GM23338 (cell line): ENCODE results near the gene VSIG10L2. TPM values are rescaled to one million over a fixed set of nuclear protein-coding genes. Genes with fewer than 3 reads are reported as not detected.

Experiments
- ATAC-seq: fragments of 200-7000 bp; cut with Tn5 transposase; 3 replicates; pipeline ENCODE4 v1.9.1; 2020
- DNase-seq: peaks from one replicate; pipeline ENCODE4 v3.0.0-alpha.2; 2015; ENCODE audit warnings: low spot score
- H2AFZ ChIP-seq: fragments of 200-600 bp; sonication (generic); 2 replicates; pipeline ENCODE4 v1.8.0; 2016; ENCODE audit warnings: antibody characterized with exemption, mild to moderate bottlenecking, moderate library complexity
- H3F3A ChIP-seq: fragments of 200-600 bp; sonication (generic); replicated peaks from 2 replicates; pipeline ENCODE4 v1.8.0; 2017; ENCODE audit warnings: antibody characterized with exemption, mixed run types, low read depth
- H3K27ac ChIP-seq: fragments of 200-600 bp; sonication (generic); 2 replicates; pipeline ENCODE4 v1.6.1; 2016; ENCODE audit warnings: low read depth
- H3K27me3 ChIP-seq: fragments of 200-600 bp; sonication (generic); 2 replicates; pipeline ENCODE4 v1.8.0; 2016; ENCODE audit warnings: mild to moderate bottlenecking, mixed run types, moderate library complexity; ENCODE audit not compliant: insufficient read depth
- H3K36me3 ChIP-seq: fragments of 200-600 bp; sonication (generic); 2 replicates; pipeline ENCODE4 v1.8.0; 2016; ENCODE audit warnings: mild to moderate bottlenecking; ENCODE audit not compliant: insufficient read depth
- H3K4me1 ChIP-seq: fragments of 200-600 bp; sonication (generic); 2 replicates; pipeline ENCODE4 v1.8.0; 2016; ENCODE audit warnings: mild to moderate bottlenecking, moderate library complexity; ENCODE audit not compliant: insufficient read depth
- H3K4me2 ChIP-seq: fragments of 200-600 bp; sonication (generic); 2 replicates; pipeline ENCODE4 v1.7.1; 2017; ENCODE audit warnings: mixed run types
- H3K4me3 ChIP-seq: fragments of 200-600 bp; sonication (generic); 2 replicates; pipeline ENCODE4 v1.6.1; 2016; ENCODE audit warnings: mixed run types
- H3K79me2 ChIP-seq: fragments of 200-600 bp; sonication (generic); replicated peaks from 2 replicates; pipeline ENCODE4 v1.8.0; 2017; ENCODE audit warnings: mild to moderate bottlenecking; ENCODE audit not compliant: insufficient read depth
- H3K9me2 ChIP-seq: fragments of 200-600 bp; sonication (generic); 2 replicates; pipeline ENCODE4 v1.8.0; 2017; ENCODE audit not compliant: insufficient read depth
- H4K20me1 ChIP-seq: fragments of 200-600 bp; sonication (generic); replicated peaks from 2 replicates; pipeline ENCODE4 v1.8.0; 2017; ENCODE audit warnings: mild to moderate bottlenecking; ENCODE audit not compliant: insufficient read depth
- H3K27ac Mint-ChIP-seq: 2 replicates; pipeline ENCODE4 v1.8.0; 2020; ENCODE audit warnings: inconsistent platforms, mild to moderate bottlenecking, moderate library complexity, mixed read lengths
- H3K27me3 Mint-ChIP-seq: 3 replicates; pipeline ENCODE4 v1.8.0; 2022; ENCODE audit warnings: low read depth, mild to moderate bottlenecking, moderate library complexity, mixed read lengths, inconsistent platforms; ENCODE audit not compliant: insufficient read depth, poor library complexity
- H3K36me3 Mint-ChIP-seq: 3 replicates; pipeline ENCODE4 v1.8.0; 2021; ENCODE audit warnings: low read depth, mild to moderate bottlenecking, inconsistent platforms, moderate library complexity, mixed read lengths
- H3K4me1 Mint-ChIP-seq: 3 replicates; pipeline ENCODE4 v1.8.0; 2020; ENCODE audit warnings: mild to moderate bottlenecking, inconsistent platforms, mixed read lengths
- H3K4me3 Mint-ChIP-seq: 3 replicates; pipeline ENCODE4 v1.8.0; 2021; ENCODE audit warnings: moderate library complexity, mild to moderate bottlenecking, inconsistent platforms, mixed read lengths
- H3K9me3 Mint-ChIP-seq: 3 replicates; pipeline ENCODE4 v1.8.0; 2020; ENCODE audit warnings: moderate library complexity, mild to moderate bottlenecking, inconsistent platforms, mixed read lengths
- EZH2phosphoT487 ChIP-seq: fragments of 200-600 bp; sonication (generic); IDR thresholded peaks from one replicate; pipeline ENCODE4 v1.8.1; 2018; ENCODE audit warnings: antibody characterized with exemption; ENCODE audit not compliant: unreplicated experiment
- JUNB ChIP-seq: IDR thresholded peaks from one replicate; pipeline ENCODE4 v1.6.1; 2016; ENCODE audit warnings: antibody characterized with exemption; ENCODE audit not compliant: unreplicated experiment
- NANOG ChIP-seq: IDR thresholded peaks from 2 replicates; pipeline ENCODE4 v1.6.1; 2016; ENCODE audit warnings: antibody characterized with exemption, borderline replicate concordance
- POLR2AphosphoS5 ChIP-seq: IDR thresholded peaks from 2 replicates; pipeline ENCODE4 v1.6.1; 2016; ENCODE audit warnings: antibody characterized with exemption, low read depth
- ZNF114 ChIP-seq: fragments of 250-450 bp; sonication (Bioruptor Pico); IDR thresholded peaks from 2 replicates; pipeline ENCODE4 v1.5.0; 2020; ENCODE audit warnings: mild to moderate bottlenecking, moderate library complexity
- ZNF331 ChIP-seq: fragments of 250-450 bp; sonication (Bioruptor Pico); IDR thresholded peaks from 2 replicates; pipeline ENCODE4 v1.5.0; 2020; ENCODE audit warnings: low read depth, mild to moderate bottlenecking, moderate library complexity
- polyA plus RNA-seq: library from polyadenylated mRNA; unstranded; fragments of >200 nt; fragmentation: Nextera tagmentation; extraction: Ambion mirVana; gene quantifications from 2 replicates; pipeline ENCODE4 v1.2.1, GENCODE V29; 2016
- total RNA-seq: library from RNA; depleted of rRNA; stranded (reverse); fragments of >200 nt; shearing (Covaris generic); gene quantifications from 2 replicates; pipeline ENCODE4 v1.2.3, GENCODE V29; 2014
- TF ChIP-seq, protein P1 (sequence below): fragments of 250-450 bp; sonication (Bioruptor Pico); IDR thresholded peaks from 2 replicates; pipeline ENCODE4 v1.5.0; 2020; ENCODE audit warnings: mild to moderate bottlenecking, moderate library complexity
- TF ChIP-seq, protein P2 (sequence below): IDR thresholded peaks from 2 replicates; pipeline ENCODE4 v1.6.1; 2016; ENCODE audit warnings: antibody characterized with exemption
- TF ChIP-seq, protein P3 (sequence below), 2 experiments: fragments of 200-600 bp in 1 of 2; sonication (generic) in 1 of 2; conservative IDR thresholded peaks; 2 replicates each; pipeline versions ENCODE4 v1.5.1 to v1.6.1; 2016 to 2017; ENCODE audit warnings: antibody characterized with exemption in 2 of 2, low read depth in 2 of 2, mild to moderate bottlenecking in 2 of 2, moderate library complexity in 1 of 2
- TF ChIP-seq, protein P4 (sequence below): IDR thresholded peaks from one replicate; pipeline ENCODE4 v1.6.1; 2018; ENCODE audit warnings: antibody characterized with exemption; ENCODE audit not compliant: unreplicated experiment

The VSIG10L2 gene
- total and polyA plus RNA-seq, 2 experiments from 2014 or later, result 0.63 TPM; not detected in 1

DNA sequence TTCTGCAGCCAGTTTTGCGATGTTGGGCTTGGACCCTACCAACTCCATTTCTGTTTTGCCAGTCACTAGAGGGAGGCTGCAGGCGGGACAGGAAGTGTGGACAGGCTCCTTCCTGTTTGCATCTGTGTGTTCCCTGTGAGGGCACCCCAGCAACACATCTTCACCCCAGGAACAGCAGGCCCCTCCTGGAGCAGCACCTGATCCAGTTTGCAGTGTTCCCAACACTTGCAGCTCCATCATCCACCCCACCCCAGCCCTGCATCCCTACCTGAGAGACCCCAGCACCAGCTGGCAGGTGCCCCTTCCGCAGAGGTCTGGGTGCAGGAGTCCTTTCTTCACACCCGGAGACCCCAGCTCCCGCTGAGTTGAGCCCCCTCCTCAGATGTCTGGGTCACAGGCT is 7.4 kb upstream of the VSIG10L2 start:
- Mint-ChIP-seq H3K27ac (no peak overlapping the region), H3K9me3 (no peaks in the 10 kb centered on the region; the same call in 2 of the 3 replicates), H3K4me1 (peaks cover 29% of the 10 kb centered on the region), H3K27me3 (peaks cover 11% of the 10 kb centered on the region), H3K4me3 (no peak overlapping the region), H3K36me3 (no peaks in the 10 kb centered on the region)
- peaks cover 20% of the 10 kb centered on the region for H3K4me1 ChIP-seq
- H3K9me2 ChIP-seq, result no peaks in the 10 kb centered on the region
- DNase-seq (no peak), ATAC-seq (no peak)
- no peak overlapping the region for H3K27ac ChIP-seq
- no peaks in the 10 kb centered on the region for H4K20me1 ChIP-seq
- H3K4me3 ChIP-seq, result no peak overlapping the region
- H3K36me3 ChIP-seq, result no peaks in the 10 kb centered on the region
- H2AFZ ChIP-seq, result peak overlapping the region; percentile 72
- H3F3A ChIP-seq, result no peaks in the 10 kb centered on the region
- TF ChIP-seq EZH2phosphoT487 (no peak), POLR2AphosphoS5 (no peak)
- H3K79me2 ChIP-seq, result no peaks in the 10 kb centered on the region
- no peaks in the 10 kb centered on the region for H3K27me3 ChIP-seq
- no peak overlapping the region for H3K4me2 ChIP-seq

DNA sequence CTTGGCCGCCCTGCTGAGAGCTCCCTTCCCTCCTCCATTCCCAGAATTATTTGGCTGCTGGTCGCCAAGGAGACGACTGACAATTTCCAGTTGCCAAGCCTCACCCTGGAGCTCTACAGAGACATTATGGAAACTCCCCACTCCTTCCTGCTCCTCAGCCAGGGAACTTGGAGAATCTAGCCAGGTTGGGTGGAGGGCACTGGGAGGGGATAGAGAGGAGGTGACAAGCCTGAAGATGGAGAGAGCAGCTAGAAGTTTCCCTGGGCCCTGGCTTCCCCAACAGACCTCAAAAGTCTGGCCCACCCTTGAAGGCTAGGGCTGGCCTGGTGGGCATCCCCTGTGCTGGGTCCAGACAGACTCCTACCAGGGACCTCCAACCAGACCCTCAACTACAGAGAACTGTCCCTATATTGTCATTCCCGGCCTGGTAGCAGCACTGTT is 6.7 kb upstream of the VSIG10L2 start:
- ATAC-seq (no peak), DNase-seq (no peak)
- no peaks in the 10 kb centered on the region for H3K36me3 Mint-ChIP-seq
- Histone ChIP-seq H3K27me3 (no peaks in the 10 kb centered on the region), H3K4me2 (no peak overlapping the region), H3K4me1 (peaks cover 13% of the 10 kb centered on the region), H3K4me3 (no peak overlapping the region), H2AFZ (no peak overlapping the region), H3K27ac (no peak overlapping the region), H4K20me1 (no peaks in the 10 kb centered on the region), H3K79me2 (no peaks in the 10 kb centered on the region), H3K36me3 (no peaks in the 10 kb centered on the region), H3F3A (no peaks in the 10 kb centered on the region), H3K9me2 (no peaks in the 10 kb centered on the region)
- H3K9me3 Mint-ChIP-seq, result no peaks in the 10 kb centered on the region; the same call in 2 of the 3 replicates
- H3K27ac Mint-ChIP-seq, result no peak overlapping the region
- H3K27me3 Mint-ChIP-seq, result peaks cover 12% of the 10 kb centered on the region
- peaks cover 22% of the 10 kb centered on the region for H3K4me1 Mint-ChIP-seq
- no peak overlapping the region for H3K4me3 Mint-ChIP-seq
- TF ChIP-seq, protein P1, sequence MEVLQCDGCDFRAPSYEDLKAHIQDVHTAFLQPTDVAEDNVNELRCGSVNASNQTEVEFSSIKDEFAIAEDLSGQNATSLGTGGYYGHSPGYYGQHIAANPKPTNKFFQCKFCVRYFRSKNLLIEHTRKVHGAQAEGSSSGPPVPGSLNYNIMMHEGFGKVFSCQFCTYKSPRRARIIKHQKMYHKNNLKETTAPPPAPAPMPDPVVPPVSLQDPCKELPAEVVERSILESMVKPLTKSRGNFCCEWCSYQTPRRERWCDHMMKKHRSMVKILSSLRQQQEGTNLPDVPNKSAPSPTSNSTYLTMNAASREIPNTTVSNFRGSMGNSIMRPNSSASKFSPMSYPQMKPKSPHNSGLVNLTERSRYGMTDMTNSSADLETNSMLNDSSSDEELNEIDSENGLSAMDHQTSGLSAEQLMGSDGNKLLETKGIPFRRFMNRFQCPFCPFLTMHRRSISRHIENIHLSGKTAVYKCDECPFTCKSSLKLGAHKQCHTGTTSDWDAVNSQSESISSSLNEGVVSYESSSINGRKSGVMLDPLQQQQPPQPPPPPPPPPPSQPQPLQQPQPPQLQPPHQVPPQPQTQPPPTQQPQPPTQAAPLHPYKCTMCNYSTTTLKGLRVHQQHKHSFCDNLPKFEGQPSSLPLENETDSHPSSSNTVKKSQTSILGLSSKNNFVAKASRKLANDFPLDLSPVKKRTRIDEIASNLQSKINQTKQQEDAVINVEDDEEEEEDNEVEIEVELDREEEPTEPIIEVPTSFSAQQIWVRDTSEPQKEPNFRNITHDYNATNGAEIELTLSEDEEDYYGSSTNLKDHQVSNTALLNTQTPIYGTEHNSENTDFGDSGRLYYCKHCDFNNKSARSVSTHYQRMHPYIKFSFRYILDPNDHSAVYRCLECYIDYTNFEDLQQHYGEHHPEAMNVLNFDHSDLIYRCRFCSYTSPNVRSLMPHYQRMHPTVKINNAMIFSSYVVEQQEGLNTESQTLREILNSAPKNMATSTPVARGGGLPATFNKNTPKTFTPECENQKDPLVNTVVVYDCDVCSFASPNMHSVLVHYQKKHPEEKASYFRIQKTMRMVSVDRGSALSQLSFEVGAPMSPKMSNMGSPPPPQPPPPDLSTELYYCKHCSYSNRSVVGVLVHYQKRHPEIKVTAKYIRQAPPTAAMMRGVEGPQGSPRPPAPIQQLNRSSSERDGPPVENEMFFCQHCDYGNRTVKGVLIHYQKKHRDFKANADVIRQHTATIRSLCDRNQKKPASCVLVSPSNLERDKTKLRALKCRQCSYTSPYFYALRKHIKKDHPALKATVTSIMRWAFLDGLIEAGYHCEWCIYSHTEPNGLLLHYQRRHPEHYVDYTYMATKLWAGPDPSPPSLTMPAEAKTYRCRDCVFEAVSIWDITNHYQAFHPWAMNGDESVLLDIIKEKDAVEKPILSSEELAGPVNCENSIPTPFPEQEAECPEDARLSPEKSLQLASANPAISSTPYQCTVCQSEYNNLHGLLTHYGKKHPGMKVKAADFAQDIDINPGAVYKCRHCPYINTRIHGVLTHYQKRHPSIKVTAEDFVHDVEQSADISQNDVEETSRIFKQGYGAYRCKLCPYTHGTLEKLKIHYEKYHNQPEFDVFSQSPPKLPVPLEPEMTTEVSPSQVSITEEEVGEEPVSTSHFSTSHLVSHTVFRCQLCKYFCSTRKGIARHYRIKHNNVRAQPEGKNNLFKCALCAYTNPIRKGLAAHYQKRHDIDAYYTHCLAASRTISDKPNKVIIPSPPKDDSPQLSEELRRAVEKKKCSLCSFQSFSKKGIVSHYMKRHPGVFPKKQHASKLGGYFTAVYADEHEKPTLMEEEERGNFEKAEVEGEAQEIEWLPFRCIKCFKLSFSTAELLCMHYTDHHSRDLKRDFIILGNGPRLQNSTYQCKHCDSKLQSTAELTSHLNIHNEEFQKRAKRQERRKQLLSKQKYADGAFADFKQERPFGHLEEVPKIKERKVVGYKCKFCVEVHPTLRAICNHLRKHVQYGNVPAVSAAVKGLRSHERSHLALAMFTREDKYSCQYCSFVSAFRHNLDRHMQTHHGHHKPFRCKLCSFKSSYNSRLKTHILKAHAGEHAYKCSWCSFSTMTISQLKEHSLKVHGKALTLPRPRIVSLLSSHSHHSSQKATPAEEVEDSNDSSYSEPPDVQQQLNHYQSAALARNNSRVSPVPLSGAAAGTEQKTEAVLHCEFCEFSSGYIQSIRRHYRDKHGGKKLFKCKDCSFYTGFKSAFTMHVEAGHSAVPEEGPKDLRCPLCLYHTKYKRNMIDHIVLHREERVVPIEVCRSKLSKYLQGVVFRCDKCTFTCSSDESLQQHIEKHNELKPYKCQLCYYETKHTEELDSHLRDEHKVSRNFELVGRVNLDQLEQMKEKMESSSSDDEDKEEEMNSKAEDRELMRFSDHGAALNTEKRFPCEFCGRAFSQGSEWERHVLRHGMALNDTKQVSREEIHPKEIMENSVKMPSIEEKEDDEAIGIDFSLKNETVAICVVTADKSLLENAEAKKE (CRISPR knock-in tag), result no peak
- TF ChIP-seq POLR2AphosphoS5, result no peak
- no peak for TF ChIP-seq ZNF114 (CRISPR knock-in tag)
- TF ChIP-seq JUNB, result no peak
- TF ChIP-seq, protein P2, sequence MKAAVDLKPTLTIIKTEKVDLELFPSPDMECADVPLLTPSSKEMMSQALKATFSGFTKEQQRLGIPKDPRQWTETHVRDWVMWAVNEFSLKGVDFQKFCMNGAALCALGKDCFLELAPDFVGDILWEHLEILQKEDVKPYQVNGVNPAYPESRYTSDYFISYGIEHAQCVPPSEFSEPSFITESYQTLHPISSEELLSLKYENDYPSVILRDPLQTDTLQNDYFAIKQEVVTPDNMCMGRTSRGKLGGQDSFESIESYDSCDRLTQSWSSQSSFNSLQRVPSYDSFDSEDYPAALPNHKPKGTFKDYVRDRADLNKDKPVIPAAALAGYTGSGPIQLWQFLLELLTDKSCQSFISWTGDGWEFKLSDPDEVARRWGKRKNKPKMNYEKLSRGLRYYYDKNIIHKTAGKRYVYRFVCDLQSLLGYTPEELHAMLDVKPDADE, result no peak
- no peak for TF ChIP-seq NANOG
- TF ChIP-seq, protein P3, sequence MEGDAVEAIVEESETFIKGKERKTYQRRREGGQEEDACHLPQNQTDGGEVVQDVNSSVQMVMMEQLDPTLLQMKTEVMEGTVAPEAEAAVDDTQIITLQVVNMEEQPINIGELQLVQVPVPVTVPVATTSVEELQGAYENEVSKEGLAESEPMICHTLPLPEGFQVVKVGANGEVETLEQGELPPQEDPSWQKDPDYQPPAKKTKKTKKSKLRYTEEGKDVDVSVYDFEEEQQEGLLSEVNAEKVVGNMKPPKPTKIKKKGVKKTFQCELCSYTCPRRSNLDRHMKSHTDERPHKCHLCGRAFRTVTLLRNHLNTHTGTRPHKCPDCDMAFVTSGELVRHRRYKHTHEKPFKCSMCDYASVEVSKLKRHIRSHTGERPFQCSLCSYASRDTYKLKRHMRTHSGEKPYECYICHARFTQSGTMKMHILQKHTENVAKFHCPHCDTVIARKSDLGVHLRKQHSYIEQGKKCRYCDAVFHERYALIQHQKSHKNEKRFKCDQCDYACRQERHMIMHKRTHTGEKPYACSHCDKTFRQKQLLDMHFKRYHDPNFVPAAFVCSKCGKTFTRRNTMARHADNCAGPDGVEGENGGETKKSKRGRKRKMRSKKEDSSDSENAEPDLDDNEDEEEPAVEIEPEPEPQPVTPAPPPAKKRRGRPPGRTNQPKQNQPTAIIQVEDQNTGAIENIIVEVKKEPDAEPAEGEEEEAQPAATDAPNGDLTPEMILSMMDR (conservative IDR thresholded peaks at IDR 0.05; ENCODE audit: low read depth in 2 of 2), result no peak
- TF ChIP-seq, protein P4, sequence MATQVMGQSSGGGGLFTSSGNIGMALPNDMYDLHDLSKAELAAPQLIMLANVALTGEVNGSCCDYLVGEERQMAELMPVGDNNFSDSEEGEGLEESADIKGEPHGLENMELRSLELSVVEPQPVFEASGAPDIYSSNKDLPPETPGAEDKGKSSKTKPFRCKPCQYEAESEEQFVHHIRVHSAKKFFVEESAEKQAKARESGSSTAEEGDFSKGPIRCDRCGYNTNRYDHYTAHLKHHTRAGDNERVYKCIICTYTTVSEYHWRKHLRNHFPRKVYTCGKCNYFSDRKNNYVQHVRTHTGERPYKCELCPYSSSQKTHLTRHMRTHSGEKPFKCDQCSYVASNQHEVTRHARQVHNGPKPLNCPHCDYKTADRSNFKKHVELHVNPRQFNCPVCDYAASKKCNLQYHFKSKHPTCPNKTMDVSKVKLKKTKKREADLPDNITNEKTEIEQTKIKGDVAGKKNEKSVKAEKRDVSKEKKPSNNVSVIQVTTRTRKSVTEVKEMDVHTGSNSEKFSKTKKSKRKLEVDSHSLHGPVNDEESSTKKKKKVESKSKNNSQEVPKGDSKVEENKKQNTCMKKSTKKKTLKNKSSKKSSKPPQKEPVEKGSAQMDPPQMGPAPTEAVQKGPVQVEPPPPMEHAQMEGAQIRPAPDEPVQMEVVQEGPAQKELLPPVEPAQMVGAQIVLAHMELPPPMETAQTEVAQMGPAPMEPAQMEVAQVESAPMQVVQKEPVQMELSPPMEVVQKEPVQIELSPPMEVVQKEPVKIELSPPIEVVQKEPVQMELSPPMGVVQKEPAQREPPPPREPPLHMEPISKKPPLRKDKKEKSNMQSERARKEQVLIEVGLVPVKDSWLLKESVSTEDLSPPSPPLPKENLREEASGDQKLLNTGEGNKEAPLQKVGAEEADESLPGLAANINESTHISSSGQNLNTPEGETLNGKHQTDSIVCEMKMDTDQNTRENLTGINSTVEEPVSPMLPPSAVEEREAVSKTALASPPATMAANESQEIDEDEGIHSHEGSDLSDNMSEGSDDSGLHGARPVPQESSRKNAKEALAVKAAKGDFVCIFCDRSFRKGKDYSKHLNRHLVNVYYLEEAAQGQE, result no peak
- no peak for TF ChIP-seq ZNF331
- no peak for TF ChIP-seq EZH2phosphoT487
